Fibroblast of lung (primary cell): ENCODE results near the gene TENM4.

Experiments used
- EZH2 ChIP-seq: IDR thresholded peaks from 2 replicates; pipeline ENCODE4 v1.5.1; 2012; ENCODE audit warnings: low read length, control low read depth, mild to moderate bottlenecking; ENCODE audit errors: missing control alignments
- TF ChIP-seq, protein P1 (sequence below), 2 donors: IDR thresholded peaks in 1 of 2; conservative IDR thresholded peaks in 1 of 2; 1 replicate in 1 of 2; 2 replicates in 1 of 2; pipeline ENCODE4 v1.5.1; 2011 to 2012; ENCODE audit warnings: low read length in 2 of 2, control low read depth in 1 of 2, inconsistent platforms in 1 of 2, low read depth in 1 of 2, mild to moderate bottlenecking in 1 of 2

DNA sequence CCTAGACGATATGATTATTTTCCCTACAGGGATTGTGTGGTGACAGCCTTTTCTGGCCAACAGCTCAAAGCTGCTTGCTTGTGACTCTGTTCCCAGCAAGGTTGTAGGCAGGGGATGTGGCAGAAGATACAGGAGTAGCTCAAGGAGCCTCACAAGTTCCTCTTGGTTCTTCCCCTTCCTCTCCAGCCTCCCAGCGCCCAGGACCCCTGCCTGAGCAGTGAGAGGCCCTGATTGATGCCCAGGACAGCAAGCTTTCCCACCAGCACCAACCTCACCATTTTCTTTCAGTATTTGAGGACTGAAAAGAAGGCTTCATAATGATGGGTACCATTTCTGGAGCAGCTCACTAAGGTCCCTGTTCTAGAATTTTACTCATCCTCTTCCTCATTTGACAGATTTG, 248.0 kb downstream of the TENM4 start:
- TF ChIP-seq, protein P1, sequence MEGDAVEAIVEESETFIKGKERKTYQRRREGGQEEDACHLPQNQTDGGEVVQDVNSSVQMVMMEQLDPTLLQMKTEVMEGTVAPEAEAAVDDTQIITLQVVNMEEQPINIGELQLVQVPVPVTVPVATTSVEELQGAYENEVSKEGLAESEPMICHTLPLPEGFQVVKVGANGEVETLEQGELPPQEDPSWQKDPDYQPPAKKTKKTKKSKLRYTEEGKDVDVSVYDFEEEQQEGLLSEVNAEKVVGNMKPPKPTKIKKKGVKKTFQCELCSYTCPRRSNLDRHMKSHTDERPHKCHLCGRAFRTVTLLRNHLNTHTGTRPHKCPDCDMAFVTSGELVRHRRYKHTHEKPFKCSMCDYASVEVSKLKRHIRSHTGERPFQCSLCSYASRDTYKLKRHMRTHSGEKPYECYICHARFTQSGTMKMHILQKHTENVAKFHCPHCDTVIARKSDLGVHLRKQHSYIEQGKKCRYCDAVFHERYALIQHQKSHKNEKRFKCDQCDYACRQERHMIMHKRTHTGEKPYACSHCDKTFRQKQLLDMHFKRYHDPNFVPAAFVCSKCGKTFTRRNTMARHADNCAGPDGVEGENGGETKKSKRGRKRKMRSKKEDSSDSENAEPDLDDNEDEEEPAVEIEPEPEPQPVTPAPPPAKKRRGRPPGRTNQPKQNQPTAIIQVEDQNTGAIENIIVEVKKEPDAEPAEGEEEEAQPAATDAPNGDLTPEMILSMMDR (conservative IDR thresholded peaks at IDR 0.05 in 1 of 2, IDR thresholded peaks at IDR 0.05 in 1 of 2; ENCODE audit: low read depth in 1 of 2, low read length in 2 of 2), result no peak
- no peak for TF ChIP-seq EZH2
